GM21723 (cell line): ENCODE data around the gene ZNF513.
"Not testable (repeated sequence)": the region's sequence is repeated elsewhere in the genome, so short reads cannot be mapped to it uniquely, and the experiment has no call there.

Source experiments
- ATAC-seq: cut with Tn5 transposase; IDR thresholded peaks from one replicate; pipeline ENCODE4 v1.9.1; 2021; ENCODE audit warnings: mild to moderate bottlenecking, moderate library complexity; ENCODE audit not compliant: unreplicated experiment

Gene ZNF513

GRCh38 chr2:27380626-27381545 is at the start of gene ZNF513:
ZNF513 (minus strand) TSS chr2:27380734; CDS start chr2:27380526, 208 bp downstream.
- ATAC-seq, result peak; percentile 90

- peak; percentile 80 for ATAC-seq
These were observed 48.5 kb upstream of the ZNF513 start for GRCh38 chr2:27428978-27429541.

- peak; percentile 84 for ATAC-seq
These were observed 47.9 kb upstream of the ZNF513 start, which contains the start of gene NRBP1 for GRCh38 chr2:27428213-27428977. NRBP1 (plus strand) TSS chr2:27428631; CDS start chr2:27433274, 4,643 bp downstream.

GRCh38 chr2:27427863-27428212 is 47.3 kb upstream of the ZNF513 start:
- ATAC-seq, result no peak

- ATAC-seq, result not testable (repeated sequence)
These were observed 44.5 kb upstream of the ZNF513 start for GRCh38 chr2:27425039-27425438.

GRCh38 chr2:27422958-27423357 is 42.4 kb upstream of the ZNF513 start:
- no peak for ATAC-seq

- no peak for ATAC-seq
These were observed 41.2 kb upstream of the ZNF513 start for GRCh38 chr2:27421660-27422250.

- no peak for ATAC-seq
These were observed 40.5 kb upstream of the ZNF513 start for GRCh38 chr2:27420996-27421395.

- ATAC-seq, result no peak
These were observed 35.6 kb upstream of the ZNF513 start for GRCh38 chr2:27416151-27416550.

GRCh38 chr2:27412419-27413152 is 32.1 kb upstream of the ZNF513 start:
- no peak for ATAC-seq

- ATAC-seq, result peak; percentile 93
These were observed 29.0 kb upstream of the ZNF513 start, which contains the start of gene PPM1G for GRCh38 chr2:27409321-27410073. PPM1G (minus strand) TSS chr2:27409591; CDS start chr2:27409422, 169 bp downstream.

GRCh38 chr2:27408601-27409320 is 28.2 kb upstream of the ZNF513 start:
- ATAC-seq, result peak; percentile 48

- no peak for ATAC-seq
These were observed 27.4 kb upstream of the ZNF513 start for GRCh38 chr2:27407798-27408491.

GRCh38 chr2:27400348-27401135 is 20.0 kb upstream of the ZNF513 start:
- no peak for ATAC-seq

GRCh38 chr2:27398962-27399361 is 18.4 kb upstream of the ZNF513 start:
- no peak for ATAC-seq

GRCh38 chr2:27393225-27393624 is 12.7 kb upstream of the ZNF513 start:
- ATAC-seq, result no peak
